Mesothelial cell of epicardium (in vitro differentiated cells): ENCODE measurements around the gene NAT14. TPM values are rescaled to one million over a fixed set of nuclear protein-coding genes. Genes with fewer than 3 reads are reported as not detected.
"Not testable (repeated sequence)": the region's sequence is repeated elsewhere in the genome, so short reads cannot be mapped to it uniquely, and the experiment has no call there.

Source experiments
- DNase-seq, 2 experiments: peaks; one replicate each; pipeline ENCODE4 v3.0.0; 2021; ENCODE audit warnings: low spot score in 2 of 2; ENCODE audit not compliant: unreplicated experiment in 2 of 2
- H3K27ac Mint-ChIP-seq: 2 replicates; pipeline ENCODE4 v1.8.0; 2021; ENCODE audit warnings: mixed read lengths
- H3K27me3 Mint-ChIP-seq: 2 replicates; pipeline ENCODE4 v1.8.0; 2021; ENCODE audit warnings: low read depth, mixed read lengths
- H3K36me3 Mint-ChIP-seq: 2 replicates; pipeline ENCODE4 v1.8.0; 2021; ENCODE audit warnings: mixed read lengths
- H3K4me1 Mint-ChIP-seq: 2 replicates; pipeline ENCODE4 v1.8.0; 2021; ENCODE audit warnings: mixed read lengths
- H3K4me3 Mint-ChIP-seq: 2 replicates; pipeline ENCODE4 v1.8.0; 2021; ENCODE audit warnings: mild to moderate bottlenecking, moderate library complexity, mixed read lengths
- H3K9me3 Mint-ChIP-seq: 2 replicates; pipeline ENCODE4 v1.8.0; 2021; ENCODE audit warnings: mixed read lengths
- total RNA-seq: library from RNA; stranded (reverse); gene quantifications from 3 replicates; pipeline ENCODE4 v1.2.1, GENCODE V29; 2021
- TF ChIP-seq, protein P1 (sequence below): fragments of 200-600 bp; sonication (generic); IDR thresholded peaks from one replicate; pipeline ENCODE4 v1.5.0; 2021; ENCODE audit warnings: antibody characterized with exemption; ENCODE audit not compliant: unreplicated experiment

NAT14 gene
- total RNA-seq, 1 donor from 2014 or later: 54.4 TPM

DNA sequence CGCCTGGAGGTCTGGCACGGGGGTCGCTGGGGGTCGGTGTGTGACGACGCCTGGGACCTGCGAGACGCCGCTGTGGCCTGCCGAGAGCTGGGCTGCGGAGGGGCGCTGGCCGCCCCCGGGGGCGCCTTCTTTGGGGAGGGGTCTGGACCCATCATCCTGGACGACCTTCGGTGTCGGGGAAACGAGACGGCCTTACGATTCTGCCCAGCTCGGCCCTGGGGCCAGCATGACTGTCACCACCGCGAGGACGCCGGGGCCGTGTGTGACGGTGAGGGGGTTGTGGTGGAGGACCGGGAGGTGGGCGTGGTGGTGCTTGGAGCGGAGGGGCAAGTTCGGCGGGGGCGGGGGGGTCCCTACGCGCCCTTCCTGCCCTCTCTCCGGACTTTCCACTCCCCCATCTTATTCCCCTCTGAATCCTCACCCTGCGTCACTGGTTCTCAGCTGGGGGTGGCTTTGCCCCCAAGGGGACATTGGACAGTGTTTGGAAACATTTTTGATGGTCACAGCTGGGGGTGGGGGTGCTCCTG lies 8.7 kb downstream of the NAT14 start:
- H3K27me3 Mint-ChIP-seq: no peaks in the 10 kb centered on the region
- DNase-seq: no peak
- no peak overlapping the region for H3K27ac Mint-ChIP-seq
- no peak overlapping the region for H3K4me3 Mint-ChIP-seq
- TF ChIP-seq, protein P1, sequence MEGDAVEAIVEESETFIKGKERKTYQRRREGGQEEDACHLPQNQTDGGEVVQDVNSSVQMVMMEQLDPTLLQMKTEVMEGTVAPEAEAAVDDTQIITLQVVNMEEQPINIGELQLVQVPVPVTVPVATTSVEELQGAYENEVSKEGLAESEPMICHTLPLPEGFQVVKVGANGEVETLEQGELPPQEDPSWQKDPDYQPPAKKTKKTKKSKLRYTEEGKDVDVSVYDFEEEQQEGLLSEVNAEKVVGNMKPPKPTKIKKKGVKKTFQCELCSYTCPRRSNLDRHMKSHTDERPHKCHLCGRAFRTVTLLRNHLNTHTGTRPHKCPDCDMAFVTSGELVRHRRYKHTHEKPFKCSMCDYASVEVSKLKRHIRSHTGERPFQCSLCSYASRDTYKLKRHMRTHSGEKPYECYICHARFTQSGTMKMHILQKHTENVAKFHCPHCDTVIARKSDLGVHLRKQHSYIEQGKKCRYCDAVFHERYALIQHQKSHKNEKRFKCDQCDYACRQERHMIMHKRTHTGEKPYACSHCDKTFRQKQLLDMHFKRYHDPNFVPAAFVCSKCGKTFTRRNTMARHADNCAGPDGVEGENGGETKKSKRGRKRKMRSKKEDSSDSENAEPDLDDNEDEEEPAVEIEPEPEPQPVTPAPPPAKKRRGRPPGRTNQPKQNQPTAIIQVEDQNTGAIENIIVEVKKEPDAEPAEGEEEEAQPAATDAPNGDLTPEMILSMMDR: no peak
- no peaks in the 10 kb centered on the region for H3K9me3 Mint-ChIP-seq
- no peaks in the 10 kb centered on the region for H3K36me3 Mint-ChIP-seq
- H3K4me1 Mint-ChIP-seq: peaks cover 14% of the 10 kb centered on the region

DNA sequence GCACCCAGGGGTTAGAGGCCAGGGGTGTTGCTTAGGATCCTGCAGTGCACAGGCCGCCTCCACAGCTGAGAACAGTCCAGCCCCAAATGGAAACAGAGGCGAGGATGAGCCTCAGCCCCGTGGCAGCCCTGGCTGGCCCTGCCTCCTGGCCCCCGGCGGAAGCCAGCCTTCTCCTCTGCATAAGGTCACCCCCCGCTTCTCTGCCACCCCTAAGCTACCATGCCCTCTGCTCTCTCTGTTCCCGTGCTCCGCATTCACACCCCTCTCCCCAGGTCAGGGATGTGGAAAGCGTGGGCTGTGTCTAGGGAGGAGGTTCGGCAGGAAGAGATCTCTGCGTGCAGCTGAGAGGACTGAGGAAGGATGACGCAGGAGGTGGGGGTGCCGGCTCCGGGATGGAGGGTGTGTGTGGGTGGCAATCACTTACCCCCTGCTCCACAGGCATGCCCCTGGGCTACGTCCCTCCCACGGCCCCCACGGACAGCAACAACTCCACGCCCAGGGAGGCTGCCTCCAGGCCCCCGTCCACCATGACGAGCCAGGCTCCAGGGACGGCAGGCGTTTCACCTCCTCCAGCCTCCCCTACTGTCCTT lies 9.3 kb downstream of the NAT14 start:
- H3K9me3 Mint-ChIP-seq: no peaks in the 10 kb centered on the region
- TF ChIP-seq, protein P1: no peak
- H3K27me3 Mint-ChIP-seq: no peaks in the 10 kb centered on the region
- no peak overlapping the region for H3K27ac Mint-ChIP-seq
- H3K36me3 Mint-ChIP-seq: no peaks in the 10 kb centered on the region
- no peak overlapping the region for H3K4me3 Mint-ChIP-seq
- no peak for DNase-seq
- H3K4me1 Mint-ChIP-seq: peaks cover 20% of the 10 kb centered on the region

DNA sequence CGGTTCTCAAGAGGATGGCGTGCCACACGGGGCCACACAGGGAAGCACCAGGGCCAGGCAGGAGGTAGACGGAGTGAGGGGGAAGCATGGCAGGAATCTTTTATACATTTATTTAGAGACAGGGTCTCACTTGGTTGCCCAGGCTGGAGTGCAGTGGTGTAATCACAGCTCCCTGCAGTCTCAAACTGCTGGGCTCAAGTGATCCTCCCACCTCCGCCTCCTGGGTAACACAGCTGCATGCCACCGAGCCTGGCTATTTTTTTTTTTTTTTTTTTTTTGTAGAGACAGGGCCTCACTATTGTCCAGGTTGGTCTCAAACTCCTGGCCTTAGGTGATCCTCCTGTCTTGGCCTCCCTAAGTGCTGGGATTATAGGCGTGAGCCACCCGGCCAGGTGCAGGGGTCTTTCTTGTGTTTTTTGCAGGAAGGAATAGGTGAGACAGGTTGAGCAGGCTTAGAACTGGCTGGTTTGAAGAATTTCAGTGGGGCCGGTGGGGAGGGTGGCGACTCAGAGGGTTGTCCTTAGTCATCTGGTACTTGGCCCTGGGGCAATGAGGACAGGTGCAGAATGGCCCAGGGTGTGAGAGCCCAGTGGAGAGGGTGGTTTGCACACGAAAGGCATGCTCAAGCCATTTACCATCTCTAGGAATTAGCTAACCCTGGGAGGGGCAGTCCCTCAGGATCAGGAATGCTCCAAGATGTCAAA lies 10.8 kb downstream of the NAT14 start:
- Mint-ChIP-seq H3K27ac (no peak overlapping the region), H3K36me3 (no peaks in the 10 kb centered on the region), H3K4me3 (no peak overlapping the region), H3K9me3 (no peaks in the 10 kb centered on the region), H3K4me1 (peaks cover 20% of the 10 kb centered on the region), H3K27me3 (no peaks in the 10 kb centered on the region)
- DNase-seq: no peak
- TF ChIP-seq, protein P1: no peak

DNA sequence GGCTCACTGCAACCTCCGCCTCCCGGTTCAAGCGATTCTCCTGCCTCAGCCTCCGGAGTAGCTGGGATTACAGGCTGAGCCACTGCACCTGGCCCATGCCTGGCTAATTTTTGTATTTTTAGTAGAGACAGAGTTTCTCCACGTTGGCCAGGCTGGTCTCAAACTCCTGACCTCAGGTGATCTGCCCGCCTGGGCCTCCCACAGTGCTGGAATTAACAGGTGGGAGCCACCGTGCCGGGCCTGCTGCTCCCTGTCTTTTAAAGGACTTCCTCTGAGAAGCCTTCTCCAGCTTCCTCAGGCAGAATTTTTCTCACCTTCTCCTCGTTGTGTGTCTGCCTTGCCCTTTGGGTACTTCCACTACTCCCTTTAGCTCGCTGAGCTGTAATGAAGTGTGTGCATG lies 11.8 kb downstream of the NAT14 start:
- not testable (repeated sequence) for H3K9me3 Mint-ChIP-seq, H3K36me3 Mint-ChIP-seq, H3K4me3 Mint-ChIP-seq, H3K27me3 Mint-ChIP-seq, DNase-seq, H3K27ac Mint-ChIP-seq
- H3K4me1 Mint-ChIP-seq: peaks cover 20% of the 10 kb centered on the region

DNA sequence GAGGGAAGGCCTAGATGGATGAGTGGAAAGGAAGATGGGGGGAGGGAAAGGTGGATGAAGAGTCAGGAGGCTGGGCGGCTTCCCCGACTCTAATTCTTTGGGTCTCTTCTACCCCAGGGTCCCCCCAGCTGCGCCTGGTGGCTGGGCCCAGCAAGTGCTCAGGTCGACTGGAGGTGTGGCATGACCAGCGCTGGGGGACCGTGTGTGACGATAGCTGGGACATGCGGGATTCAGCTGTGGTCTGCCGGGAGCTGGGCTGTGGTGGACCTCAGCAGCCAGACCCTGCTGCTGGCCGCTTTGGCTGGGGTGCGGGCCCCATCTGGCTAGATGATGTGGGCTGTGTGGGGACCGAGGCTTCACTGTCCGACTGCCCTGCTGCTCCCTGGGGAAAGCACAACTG lies 12.8 kb downstream of the NAT14 start:
- peaks cover 4% of the 10 kb centered on the region for H3K27me3 Mint-ChIP-seq

More for the DNA sequence above, 12.8 kb downstream of the NAT14 start:
- H3K36me3 Mint-ChIP-seq: no peaks in the 10 kb centered on the region
- H3K4me1 Mint-ChIP-seq: peaks cover 17% of the 10 kb centered on the region
- H3K4me3 Mint-ChIP-seq: no peak overlapping the region
- TF ChIP-seq, protein P1: no peak
- no peaks in the 10 kb centered on the region for H3K9me3 Mint-ChIP-seq
- no peak for DNase-seq
- no peak overlapping the region for H3K27ac Mint-ChIP-seq
